WTC11 (cell line): Measurements from ENCODE around the gene ANTXR1. TPM values are rescaled to one million over a fixed set of nuclear protein-coding genes. Genes with fewer than 3 reads are reported as not detected.

Experiments
- ATAC-seq: fragments of 200-7000 bp; cut with Tn5 transposase; 2 replicates; pipeline ENCODE4 v1.10.0; 2021; ENCODE audit warnings: mild to moderate bottlenecking, moderate library complexity
- CTCF ChIA-PET: fragments of 300-600 bp; sonication (Branson Sonifier 250); formaldehyde crosslinking; loops from one replicate; lab custom pipeline; 2021; ENCODE audit warnings: antibody characterized with exemption; lab: Charles Lee
- POLR2A ChIA-PET: fragments of 350-600 bp; sonication (Branson Sonifier 250); formaldehyde crosslinking; loops from one replicate; lab custom pipeline; 2021; ENCODE audit warnings: antibody characterized with exemption; lab: Charles Lee
- DNase-seq: peaks from one replicate; pipeline ENCODE4 v3.0.0; 2021; ENCODE audit warnings: low spot score
- H3K27ac Mint-ChIP-seq: 2 replicates; pipeline ENCODE4 v1.8.0; 2021; ENCODE audit warnings: mixed read lengths
- H3K27me3 Mint-ChIP-seq: 2 replicates; pipeline ENCODE4 v1.8.0; 2021; ENCODE audit warnings: low read depth, mild to moderate bottlenecking, moderate library complexity, mixed read lengths
- H3K36me3 Mint-ChIP-seq: 2 replicates; pipeline ENCODE4 v1.8.0; 2021; ENCODE audit warnings: mixed read lengths
- H3K4me1 Mint-ChIP-seq: 2 replicates; pipeline ENCODE4 v1.8.0; 2022; ENCODE audit warnings: mixed read lengths
- H3K4me3 Mint-ChIP-seq: 2 replicates; pipeline ENCODE4 v1.8.0; 2021; ENCODE audit warnings: mild to moderate bottlenecking, moderate library complexity, mixed read lengths
- H3K9me3 Mint-ChIP-seq: 2 replicates; pipeline ENCODE4 v1.8.0; 2021; ENCODE audit warnings: mixed read lengths
- GRHL2 ChIP-seq: fragments of 250-450 bp; sonication (Bioruptor Pico); IDR thresholded peaks from 2 replicates; pipeline ENCODE4 v1.8.0; 2022; ENCODE audit warnings: mild to moderate bottlenecking, moderate library complexity; ENCODE audit not compliant: insufficient replicate concordance, severe bottlenecking
- GTF2I ChIP-seq: fragments of 250-450 bp; sonication (Bioruptor Pico); conservative IDR thresholded peaks from 2 replicates; pipeline ENCODE4 v1.4.0; 2021; ENCODE audit warnings: mild to moderate bottlenecking
- HMGA2 ChIP-seq: fragments of 250-450 bp; sonication (Bioruptor Pico); IDR thresholded peaks from 2 replicates; pipeline ENCODE4 v1.4.0; 2021; ENCODE audit warnings: mild to moderate bottlenecking, moderate library complexity
- KAT7 ChIP-seq: sonication (generic); formaldehyde crosslinking; IDR thresholded peaks from 2 replicates; pipeline ENCODE4 v1.8.1; 2023; ENCODE audit warnings: missing genetic modification reagents, mild to moderate bottlenecking, borderline replicate concordance
- RORB ChIP-seq: fragments of 250-450 bp; sonication (Bioruptor Pico); IDR thresholded peaks from 2 replicates; pipeline ENCODE4 v1.9.0; 2021; ENCODE audit warnings: mild to moderate bottlenecking
- SOX15 ChIP-seq: fragments of 250-450 bp; sonication (Bioruptor Pico); IDR thresholded peaks from 2 replicates; pipeline ENCODE4 v1.9.0; 2021; ENCODE audit warnings: mild to moderate bottlenecking
- TP53 ChIP-seq: sonication (generic); formaldehyde crosslinking; IDR thresholded peaks from 2 replicates; pipeline ENCODE4 v1.8.1; 2023; ENCODE audit warnings: mild to moderate bottlenecking, missing genetic modification reagents
- ZNF138 ChIP-seq: sonication (generic); formaldehyde crosslinking; conservative IDR thresholded peaks from 2 replicates; pipeline ENCODE4 v1.8.1; 2022; ENCODE audit warnings: mild to moderate bottlenecking, moderate library complexity, missing genetic modification reagents
- ZNF317 ChIP-seq: sonication (generic); formaldehyde crosslinking; IDR thresholded peaks from 2 replicates; pipeline ENCODE4 v1.8.1; 2023; ENCODE audit warnings: low read depth, mild to moderate bottlenecking, moderate library complexity, missing genetic modification reagents, borderline replicate concordance
- total RNA-seq: library from RNA; stranded (reverse); gene quantifications from 3 replicates; pipeline ENCODE4 v1.2.3, GENCODE V29; 2021
- TF ChIP-seq, protein P1 (sequence below): sonication (generic); formaldehyde crosslinking; IDR thresholded peaks from 2 replicates; pipeline ENCODE4 v1.8.1; 2022; ENCODE audit warnings: low read depth, mild to moderate bottlenecking, moderate library complexity, missing genetic modification reagents, borderline replicate concordance
- TF ChIP-seq, protein P2 (sequence below): sonication (generic); formaldehyde crosslinking; IDR thresholded peaks from 2 replicates; pipeline ENCODE4 v1.8.0; 2023; ENCODE audit warnings: mild to moderate bottlenecking, missing genetic modification reagents
- TF ChIP-seq, protein P3 (sequence below): sonication (generic); formaldehyde crosslinking; IDR thresholded peaks from 2 replicates; pipeline ENCODE4 v1.8.1; 2023; ENCODE audit warnings: mild to moderate bottlenecking, missing genetic modification reagents
- TF ChIP-seq, protein P4 (sequence below): sonication (generic); formaldehyde crosslinking; IDR thresholded peaks from 2 replicates; pipeline ENCODE4 v1.8.1; 2023; ENCODE audit warnings: mild to moderate bottlenecking, moderate library complexity, missing genetic modification reagents
- TF ChIP-seq, protein P5 (sequence below): fragments of 250-450 bp; sonication (Bioruptor Pico); IDR thresholded peaks from 2 replicates; pipeline ENCODE4 v1.8.0; 2021; ENCODE audit warnings: mild to moderate bottlenecking
- TF ChIP-seq, protein P6 (sequence below): sonication (generic); formaldehyde crosslinking; IDR thresholded peaks from 2 replicates; pipeline ENCODE4 v1.8.1; 2022; ENCODE audit warnings: mild to moderate bottlenecking, missing genetic modification reagents, moderate library complexity, borderline replicate concordance
- TF ChIP-seq, protein P7 (sequence below): sonication (generic); formaldehyde crosslinking; IDR thresholded peaks from 2 replicates; pipeline ENCODE4 v1.8.0; 2022; ENCODE audit warnings: mild to moderate bottlenecking, missing genetic modification reagents
- TF ChIP-seq, protein P8 (sequence below): sonication (generic); formaldehyde crosslinking; IDR thresholded peaks from 2 replicates; pipeline ENCODE4 v1.8.1; 2022; ENCODE audit warnings: missing genetic modification reagents, borderline replicate concordance

ANTXR1 gene
- total RNA-seq, 1 experiment from 2014 or later = 30.0 TPM

DNA sequence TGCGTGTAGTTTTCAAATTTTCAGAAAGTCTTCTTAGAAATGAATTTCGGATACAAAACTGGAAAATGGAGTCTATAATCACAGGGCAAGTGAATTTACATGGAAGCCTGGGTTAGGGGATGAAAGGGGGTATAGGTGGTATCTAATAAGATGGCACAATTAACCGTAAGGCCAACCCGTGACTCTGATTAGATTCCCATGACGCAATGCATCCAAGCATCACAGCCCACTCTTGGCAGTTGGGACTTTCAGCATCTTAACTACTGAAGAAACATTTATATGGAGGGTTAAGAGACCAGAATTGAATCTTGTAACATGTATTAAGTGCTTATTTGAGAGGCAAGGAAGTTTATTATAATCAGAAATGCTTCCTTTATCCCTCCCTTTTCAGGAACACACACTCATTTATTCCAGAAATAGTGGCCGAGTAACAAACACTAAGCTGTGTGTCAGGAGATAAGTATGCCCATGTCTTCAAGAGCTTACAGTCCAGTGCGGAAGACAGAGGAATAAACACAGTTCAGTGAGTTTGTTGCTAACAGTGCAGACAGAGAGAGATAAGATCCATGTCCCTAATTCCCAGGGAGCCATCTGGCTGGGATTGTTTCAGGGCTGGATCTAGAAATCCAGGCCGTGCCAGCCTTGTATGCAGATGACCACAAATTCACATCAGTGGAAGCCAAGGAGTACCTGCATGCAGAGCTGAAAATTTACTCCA lies 151.2 kb downstream of the ANTXR1 start:
- ChIA-PET CTCF (interaction anchor here (1.2 kb wide), 1 partner anchor 142 kb away, joined by 6 read pairs; no protein-coding TSS in a partner anchor), POLR2A (interaction anchor here (0.8 kb wide), 1 partner anchor 14 kb away, joined by 3 read pairs; no protein-coding TSS in a partner anchor)
- Mint-ChIP-seq H3K4me3 (no peak overlapping the region), H3K27ac (no peak overlapping the region), H3K36me3 (peaks cover 7% of the 10 kb centered on the region), H3K9me3 (peaks cover 8% of the 10 kb centered on the region), H3K27me3 (no peaks in the 10 kb centered on the region), H3K4me1 (peaks cover 30% of the 10 kb centered on the region)
- ATAC-seq = no peak
- no peak for DNase-seq
- TF ChIP-seq, protein P1, sequence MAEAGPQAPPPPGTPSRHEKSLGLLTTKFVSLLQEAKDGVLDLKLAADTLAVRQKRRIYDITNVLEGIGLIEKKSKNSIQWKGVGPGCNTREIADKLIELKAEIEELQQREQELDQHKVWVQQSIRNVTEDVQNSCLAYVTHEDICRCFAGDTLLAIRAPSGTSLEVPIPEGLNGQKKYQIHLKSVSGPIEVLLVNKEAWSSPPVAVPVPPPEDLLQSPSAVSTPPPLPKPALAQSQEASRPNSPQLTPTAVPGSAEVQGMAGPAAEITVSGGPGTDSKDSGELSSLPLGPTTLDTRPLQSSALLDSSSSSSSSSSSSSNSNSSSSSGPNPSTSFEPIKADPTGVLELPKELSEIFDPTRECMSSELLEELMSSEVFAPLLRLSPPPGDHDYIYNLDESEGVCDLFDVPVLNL = no peak
- TF ChIP-seq HMGA2 (no peak), ZNF317 (CRISPR knock-in tag) (no peak), GTF2I (no peak), ZNF138 (CRISPR knock-in tag) (no peak), RORB (CRISPR knock-in tag) (no peak), GRHL2 (no peak)
- TF ChIP-seq, protein P2, sequence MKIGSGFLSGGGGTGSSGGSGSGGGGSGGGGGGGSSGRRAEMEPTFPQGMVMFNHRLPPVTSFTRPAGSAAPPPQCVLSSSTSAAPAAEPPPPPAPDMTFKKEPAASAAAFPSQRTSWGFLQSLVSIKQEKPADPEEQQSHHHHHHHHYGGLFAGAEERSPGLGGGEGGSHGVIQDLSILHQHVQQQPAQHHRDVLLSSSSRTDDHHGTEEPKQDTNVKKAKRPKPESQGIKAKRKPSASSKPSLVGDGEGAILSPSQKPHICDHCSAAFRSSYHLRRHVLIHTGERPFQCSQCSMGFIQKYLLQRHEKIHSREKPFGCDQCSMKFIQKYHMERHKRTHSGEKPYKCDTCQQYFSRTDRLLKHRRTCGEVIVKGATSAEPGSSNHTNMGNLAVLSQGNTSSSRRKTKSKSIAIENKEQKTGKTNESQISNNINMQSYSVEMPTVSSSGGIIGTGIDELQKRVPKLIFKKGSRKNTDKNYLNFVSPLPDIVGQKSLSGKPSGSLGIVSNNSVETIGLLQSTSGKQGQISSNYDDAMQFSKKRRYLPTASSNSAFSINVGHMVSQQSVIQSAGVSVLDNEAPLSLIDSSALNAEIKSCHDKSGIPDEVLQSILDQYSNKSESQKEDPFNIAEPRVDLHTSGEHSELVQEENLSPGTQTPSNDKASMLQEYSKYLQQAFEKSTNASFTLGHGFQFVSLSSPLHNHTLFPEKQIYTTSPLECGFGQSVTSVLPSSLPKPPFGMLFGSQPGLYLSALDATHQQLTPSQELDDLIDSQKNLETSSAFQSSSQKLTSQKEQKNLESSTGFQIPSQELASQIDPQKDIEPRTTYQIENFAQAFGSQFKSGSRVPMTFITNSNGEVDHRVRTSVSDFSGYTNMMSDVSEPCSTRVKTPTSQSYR (CRISPR knock-in tag) = no peak
- TF ChIP-seq, protein P3, sequence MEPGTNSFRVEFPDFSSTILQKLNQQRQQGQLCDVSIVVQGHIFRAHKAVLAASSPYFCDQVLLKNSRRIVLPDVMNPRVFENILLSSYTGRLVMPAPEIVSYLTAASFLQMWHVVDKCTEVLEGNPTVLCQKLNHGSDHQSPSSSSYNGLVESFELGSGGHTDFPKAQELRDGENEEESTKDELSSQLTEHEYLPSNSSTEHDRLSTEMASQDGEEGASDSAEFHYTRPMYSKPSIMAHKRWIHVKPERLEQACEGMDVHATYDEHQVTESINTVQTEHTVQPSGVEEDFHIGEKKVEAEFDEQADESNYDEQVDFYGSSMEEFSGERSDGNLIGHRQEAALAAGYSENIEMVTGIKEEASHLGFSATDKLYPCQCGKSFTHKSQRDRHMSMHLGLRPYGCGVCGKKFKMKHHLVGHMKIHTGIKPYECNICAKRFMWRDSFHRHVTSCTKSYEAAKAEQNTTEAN (CRISPR knock-in tag) = no peak
- TF ChIP-seq, protein P4, sequence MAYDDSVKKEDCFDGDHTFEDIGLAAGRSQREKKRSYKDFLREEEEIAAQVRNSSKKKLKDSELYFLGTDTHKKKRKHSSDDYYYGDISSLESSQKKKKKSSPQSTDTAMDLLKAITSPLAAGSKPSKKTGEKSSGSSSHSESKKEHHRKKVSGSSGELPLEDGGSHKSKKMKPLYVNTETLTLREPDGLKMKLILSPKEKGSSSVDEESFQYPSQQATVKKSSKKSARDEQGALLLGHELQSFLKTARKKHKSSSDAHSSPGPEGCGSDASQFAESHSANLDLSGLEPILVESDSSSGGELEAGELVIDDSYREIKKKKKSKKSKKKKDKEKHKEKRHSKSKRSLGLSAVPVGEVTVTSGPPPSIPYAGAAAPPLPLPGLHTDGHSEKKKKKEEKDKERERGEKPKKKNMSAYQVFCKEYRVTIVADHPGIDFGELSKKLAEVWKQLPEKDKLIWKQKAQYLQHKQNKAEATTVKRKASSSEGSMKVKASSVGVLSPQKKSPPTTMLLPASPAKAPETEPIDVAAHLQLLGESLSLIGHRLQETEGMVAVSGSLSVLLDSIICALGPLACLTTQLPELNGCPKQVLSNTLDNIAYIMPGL (CRISPR knock-in tag) = no peak
- TF ChIP-seq, protein P5, sequence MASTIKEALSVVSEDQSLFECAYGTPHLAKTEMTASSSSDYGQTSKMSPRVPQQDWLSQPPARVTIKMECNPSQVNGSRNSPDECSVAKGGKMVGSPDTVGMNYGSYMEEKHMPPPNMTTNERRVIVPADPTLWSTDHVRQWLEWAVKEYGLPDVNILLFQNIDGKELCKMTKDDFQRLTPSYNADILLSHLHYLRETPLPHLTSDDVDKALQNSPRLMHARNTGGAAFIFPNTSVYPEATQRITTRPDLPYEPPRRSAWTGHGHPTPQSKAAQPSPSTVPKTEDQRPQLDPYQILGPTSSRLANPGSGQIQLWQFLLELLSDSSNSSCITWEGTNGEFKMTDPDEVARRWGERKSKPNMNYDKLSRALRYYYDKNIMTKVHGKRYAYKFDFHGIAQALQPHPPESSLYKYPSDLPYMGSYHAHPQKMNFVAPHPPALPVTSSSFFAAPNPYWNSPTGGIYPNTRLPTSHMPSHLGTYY (CRISPR knock-in tag) = no peak
- TF ChIP-seq, all 79 proteins: peak for 0

DNA sequence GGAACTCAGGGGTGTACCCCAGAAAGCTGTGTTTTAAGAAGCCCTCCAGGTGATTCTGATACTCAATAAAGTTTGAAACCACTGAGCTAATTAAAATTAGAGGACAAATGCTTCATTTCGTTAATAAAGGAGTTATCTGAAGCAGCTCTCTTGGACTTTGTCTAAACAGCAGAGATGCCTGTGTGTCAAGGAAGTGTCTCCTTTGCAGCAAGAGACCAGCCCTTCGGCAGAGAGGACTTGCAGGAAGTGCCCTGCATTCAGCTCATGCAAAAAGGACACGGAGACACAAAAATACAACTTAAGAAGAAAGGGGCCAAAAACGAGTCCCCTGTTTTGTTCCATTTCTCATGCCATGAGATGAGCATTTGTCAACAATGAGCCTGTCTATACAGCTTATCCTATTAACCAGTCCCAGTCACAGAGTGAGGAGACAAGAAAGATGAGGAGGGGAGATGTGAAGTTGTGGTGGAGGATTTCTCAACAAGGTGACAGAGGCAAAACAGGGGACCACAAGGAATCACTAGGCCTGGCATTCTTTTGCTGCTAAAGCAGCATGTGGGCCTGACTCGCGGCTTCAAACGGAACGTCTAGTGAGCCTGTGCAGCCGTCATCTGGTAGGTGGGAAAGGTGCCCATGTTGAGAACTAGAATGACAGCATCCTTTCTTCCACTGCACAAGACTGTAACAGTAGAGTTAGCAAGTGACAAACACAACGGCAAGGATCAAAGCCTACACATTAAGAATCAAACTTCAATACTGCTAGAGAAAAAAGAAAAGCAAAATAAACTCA lies 152.3 kb downstream of the ANTXR1 start:
- no peak overlapping the region for H3K27ac Mint-ChIP-seq
- CTCF ChIA-PET = interaction anchor here (1.2 kb wide), 1 partner anchor 141 kb away, joined by 6 read pairs; no protein-coding TSS in a partner anchor
- H3K4me1 Mint-ChIP-seq = peaks cover 33% of the 10 kb centered on the region
- TF ChIP-seq, protein P6, sequence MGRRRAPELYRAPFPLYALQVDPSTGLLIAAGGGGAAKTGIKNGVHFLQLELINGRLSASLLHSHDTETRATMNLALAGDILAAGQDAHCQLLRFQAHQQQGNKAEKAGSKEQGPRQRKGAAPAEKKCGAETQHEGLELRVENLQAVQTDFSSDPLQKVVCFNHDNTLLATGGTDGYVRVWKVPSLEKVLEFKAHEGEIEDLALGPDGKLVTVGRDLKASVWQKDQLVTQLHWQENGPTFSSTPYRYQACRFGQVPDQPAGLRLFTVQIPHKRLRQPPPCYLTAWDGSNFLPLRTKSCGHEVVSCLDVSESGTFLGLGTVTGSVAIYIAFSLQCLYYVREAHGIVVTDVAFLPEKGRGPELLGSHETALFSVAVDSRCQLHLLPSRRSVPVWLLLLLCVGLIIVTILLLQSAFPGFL (CRISPR knock-in tag) = no peak
- TF ChIP-seq KAT7 (CRISPR knock-in tag) (no peak), TP53 (CRISPR knock-in tag) (no peak), ZNF317 (CRISPR knock-in tag) (no peak), SOX15 (CRISPR knock-in tag) (no peak), RORB (CRISPR knock-in tag) (no peak)
- TF ChIP-seq, protein P7, sequence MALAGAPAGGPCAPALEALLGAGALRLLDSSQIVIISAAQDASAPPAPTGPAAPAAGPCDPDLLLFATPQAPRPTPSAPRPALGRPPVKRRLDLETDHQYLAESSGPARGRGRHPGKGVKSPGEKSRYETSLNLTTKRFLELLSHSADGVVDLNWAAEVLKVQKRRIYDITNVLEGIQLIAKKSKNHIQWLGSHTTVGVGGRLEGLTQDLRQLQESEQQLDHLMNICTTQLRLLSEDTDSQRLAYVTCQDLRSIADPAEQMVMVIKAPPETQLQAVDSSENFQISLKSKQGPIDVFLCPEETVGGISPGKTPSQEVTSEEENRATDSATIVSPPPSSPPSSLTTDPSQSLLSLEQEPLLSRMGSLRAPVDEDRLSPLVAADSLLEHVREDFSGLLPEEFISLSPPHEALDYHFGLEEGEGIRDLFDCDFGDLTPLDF (CRISPR knock-in tag) = no peak
- TF ChIP-seq, protein P8, sequence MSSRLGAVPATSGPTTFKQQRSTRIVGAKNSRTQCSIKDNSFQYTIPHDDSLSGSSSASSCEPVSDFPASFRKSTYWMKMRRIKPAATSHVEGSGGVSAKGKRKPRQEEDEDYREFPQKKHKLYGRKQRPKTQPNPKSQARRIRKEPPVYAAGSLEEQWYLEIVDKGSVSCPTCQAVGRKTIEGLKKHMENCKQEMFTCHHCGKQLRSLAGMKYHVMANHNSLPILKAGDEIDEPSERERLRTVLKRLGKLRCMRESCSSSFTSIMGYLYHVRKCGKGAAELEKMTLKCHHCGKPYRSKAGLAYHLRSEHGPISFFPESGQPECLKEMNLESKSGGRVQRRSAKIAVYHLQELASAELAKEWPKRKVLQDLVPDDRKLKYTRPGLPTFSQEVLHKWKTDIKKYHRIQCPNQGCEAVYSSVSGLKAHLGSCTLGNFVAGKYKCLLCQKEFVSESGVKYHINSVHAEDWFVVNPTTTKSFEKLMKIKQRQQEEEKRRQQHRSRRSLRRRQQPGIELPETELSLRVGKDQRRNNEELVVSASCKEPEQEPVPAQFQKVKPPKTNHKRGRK (CRISPR knock-in tag) = no peak
- TF ChIP-seq, protein P4 (CRISPR knock-in tag) = no peak

More for the DNA sequence above, 152.3 kb downstream of the ANTXR1 start:
- H3K27me3 Mint-ChIP-seq = no peaks in the 10 kb centered on the region
- no peak overlapping the region for H3K4me3 Mint-ChIP-seq
- peaks cover 8% of the 10 kb centered on the region for H3K9me3 Mint-ChIP-seq
- DNase-seq (no peak), ATAC-seq (no peak)
- POLR2A ChIA-PET = no interaction called here
- H3K36me3 Mint-ChIP-seq = peaks cover 7% of the 10 kb centered on the region
